GM18499 (cell line): ENCODE results near the gene HPRT1.

Source experiments
- ATAC-seq: cut with Tn5 transposase; IDR thresholded peaks from one replicate; pipeline ENCODE4 v1.9.1; 2021; ENCODE audit warnings: moderate number of reproducible peaks; ENCODE audit not compliant: insufficient read depth, unreplicated experiment

Gene HPRT1

DNA sequence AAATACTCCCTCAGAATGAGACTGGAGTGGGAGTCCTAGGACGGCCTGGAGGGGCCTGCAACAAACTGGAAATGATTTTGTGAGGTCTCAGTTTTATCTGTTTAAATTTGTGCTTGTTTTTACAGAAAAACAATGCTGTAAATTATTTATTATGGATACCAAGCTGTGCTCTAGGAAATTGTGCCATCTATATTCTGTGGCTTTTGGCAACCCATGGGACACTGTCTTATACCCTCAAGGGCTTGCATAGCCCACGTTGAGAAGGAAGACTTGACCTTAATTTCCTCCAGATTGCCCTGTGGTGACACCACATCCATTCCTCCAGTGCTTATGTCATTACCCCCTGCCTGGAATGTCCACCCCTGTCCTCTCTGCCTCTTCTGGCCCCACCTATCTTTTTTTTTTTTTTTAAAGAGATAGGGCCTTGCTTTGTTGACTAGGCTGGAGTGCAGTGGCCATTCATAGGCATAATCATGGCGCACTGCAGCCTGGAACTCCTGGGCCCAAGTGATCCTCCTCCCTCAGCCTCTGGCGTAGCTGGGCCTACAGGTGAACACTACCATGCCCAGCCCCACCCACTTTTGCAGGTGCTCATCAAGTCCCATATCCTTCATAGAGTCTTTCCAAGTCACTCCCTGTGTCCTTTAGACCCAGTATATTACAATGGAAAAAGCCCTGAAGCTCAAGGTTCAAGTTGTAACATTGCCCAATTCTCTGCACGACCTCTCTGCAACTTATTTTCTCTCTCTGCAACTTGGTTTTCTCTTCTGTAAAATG is 77.4 kb downstream of the HPRT1 start:
- no peak for ATAC-seq

DNA sequence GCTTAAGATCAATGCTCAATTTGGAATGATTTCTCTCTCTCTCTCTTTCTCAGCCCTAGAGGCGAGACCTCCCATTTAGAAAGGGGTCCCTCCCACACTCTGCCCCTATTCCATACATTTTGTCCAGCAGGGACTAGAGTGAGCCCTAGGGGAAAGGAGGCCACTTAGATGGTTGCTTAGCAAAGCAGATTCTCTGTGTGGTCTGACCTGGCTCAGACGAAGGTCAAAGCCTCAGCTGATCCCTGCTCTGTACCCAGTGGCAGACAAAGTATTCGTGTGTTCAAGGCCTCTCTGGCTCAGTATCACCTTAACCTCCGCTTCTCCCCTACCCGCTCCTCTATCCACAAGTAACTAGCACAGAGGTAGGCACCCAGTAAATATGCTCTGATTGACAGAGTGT is 78.4 kb downstream of the HPRT1 start:
- no peak for ATAC-seq

DNA sequence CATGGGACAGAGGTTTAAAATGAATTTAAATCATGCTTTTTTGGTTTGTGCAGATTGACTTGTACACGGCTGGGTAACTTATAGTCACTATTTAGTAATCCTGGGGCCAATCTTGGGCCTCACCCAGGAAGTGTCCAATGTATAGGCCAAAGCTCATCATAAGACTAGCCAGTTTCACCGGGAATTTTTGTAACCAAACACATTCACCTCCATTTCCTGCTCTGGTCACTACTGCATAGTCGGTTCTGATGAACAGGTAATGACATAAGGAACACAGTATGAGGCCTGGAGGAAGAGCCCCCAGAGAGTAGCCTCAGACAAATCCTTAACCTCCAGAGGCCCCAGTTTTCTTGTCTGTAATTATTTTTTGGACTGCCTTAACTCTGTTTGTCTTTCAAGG is 81.9 kb downstream of the HPRT1 start:
- ATAC-seq = no peak

DNA sequence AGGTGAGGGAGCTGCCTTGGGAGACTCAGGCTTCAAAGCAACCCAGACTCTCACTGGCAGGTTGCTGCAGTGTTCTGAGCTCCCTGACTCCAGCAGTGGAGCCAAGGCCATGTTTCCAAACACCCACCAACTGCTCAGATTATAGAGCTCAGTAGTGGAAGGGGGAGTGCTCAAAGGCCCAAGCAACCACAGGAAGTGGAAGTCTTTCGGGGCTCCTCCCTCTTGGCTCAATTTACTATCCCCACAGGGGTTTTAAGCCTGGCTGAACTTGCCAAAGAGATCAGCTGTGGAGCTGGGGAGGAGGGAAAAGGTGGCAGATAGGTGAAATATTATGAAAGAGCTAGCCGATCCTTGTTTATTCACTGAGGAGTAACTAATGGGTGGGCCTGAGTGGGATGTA is 82.5 kb downstream of the HPRT1 start:
- ATAC-seq = no peak

DNA sequence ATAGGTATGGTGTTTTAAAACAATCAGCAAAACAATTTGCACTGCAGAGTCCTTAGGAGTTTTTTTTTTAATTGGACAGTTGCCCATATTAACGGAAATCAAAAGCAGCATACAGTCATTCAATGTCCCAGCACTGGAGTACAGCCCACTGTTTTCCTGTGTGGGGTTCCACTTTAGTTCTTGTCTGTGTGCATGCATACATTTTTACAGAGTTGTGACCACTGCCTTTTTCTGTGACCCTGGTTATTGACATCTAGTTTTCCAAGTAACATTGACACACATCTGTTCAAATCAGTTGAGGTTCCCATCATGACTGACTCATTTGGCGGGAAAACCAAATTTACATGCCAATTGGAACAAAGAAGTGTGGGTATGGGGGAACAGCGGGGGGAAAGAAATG is 83.3 kb downstream of the HPRT1 start:
- ATAC-seq = no peak

DNA sequence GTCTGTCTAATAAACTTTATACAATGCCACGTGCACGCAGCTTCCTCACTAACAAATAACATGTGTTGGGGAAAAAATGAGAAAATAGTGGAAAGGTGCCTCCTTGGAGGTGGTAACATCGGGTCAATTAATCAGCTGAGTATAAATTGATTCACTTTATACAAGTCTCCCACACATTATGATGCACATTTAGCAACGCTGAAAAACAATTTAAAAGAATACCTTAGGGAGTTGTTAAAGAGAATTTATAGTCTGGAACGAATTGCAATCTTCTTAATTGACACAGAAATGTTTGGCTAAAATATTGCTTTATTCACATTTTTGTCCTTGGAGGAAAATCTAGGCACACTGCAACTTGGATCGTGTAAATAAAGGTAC is 84.2 kb downstream of the HPRT1 start:
- no peak for ATAC-seq

DNA sequence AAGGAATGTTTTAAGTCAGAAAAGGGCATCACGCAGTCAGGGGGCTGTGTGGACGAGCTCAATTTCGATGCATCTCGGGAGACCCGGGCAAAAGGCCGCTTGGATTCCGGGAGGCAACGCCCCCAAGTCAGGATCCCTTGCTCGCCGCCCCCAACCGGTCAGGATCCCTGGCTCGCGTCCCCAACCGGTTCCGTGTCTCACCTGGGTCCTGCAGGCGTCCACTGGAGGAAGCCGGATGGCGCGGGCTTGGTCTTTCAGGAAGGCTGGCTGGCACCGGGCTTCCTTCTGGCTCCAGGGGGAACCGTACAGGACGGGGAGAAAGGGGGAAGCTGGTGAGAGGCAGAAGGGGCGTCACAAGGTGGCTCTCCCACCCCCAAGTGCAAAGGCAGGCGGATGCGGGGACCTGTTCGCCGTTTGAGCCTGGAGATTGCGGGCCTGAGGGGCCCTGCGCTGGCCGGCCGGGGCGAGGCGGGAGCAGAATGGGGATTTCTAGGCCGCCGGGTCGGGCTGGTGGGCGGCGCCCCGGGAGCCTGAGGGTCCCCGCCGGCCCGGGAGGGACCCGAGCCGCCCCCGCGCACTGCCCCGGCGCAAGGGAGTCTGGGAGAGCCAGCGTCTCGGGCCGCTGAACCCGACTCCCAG is 84.7 kb downstream of the HPRT1 start:
- no peak for ATAC-seq

DNA sequence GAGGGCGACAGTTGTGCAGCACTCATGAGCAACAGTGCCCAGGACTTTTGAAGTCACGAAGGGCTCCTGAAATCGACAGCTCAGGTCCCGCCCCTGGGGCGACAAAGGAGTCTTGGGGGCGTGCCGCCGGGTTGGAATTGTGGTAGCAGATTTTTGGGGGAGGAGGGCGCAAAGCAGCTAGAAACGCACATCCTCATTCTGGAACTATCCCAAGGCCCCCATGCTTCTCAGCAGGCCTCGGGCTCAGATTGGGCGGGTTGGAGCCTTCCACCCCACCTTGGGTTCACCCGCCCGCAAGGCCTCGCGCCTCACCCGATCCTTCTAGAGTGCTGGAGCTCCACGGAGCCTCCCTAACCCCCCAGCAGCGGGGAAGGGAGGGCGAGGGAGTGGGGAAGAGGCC is 85.5 kb downstream of the HPRT1 start:
- no peak for ATAC-seq

DNA sequence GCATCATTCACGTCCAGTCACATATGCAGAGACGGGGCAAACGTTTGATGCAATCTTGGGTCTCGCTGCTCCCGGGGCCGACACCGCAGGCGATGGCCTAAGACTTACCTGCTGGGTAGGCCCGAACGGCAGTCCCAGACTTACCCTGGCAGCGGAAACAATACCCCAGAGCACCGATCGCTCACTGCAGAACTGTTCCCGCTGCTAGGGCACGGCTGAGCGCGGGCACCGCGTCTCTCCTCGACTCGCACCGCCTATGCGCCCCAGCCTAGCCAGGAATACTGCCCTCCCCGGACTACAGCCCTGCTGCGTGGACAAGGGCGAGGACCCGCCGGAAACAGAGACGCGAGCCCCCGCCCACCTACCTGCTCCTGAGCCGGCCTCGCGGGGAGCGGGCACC is 86.2 kb downstream of the HPRT1 start:
- no peak for ATAC-seq

DNA sequence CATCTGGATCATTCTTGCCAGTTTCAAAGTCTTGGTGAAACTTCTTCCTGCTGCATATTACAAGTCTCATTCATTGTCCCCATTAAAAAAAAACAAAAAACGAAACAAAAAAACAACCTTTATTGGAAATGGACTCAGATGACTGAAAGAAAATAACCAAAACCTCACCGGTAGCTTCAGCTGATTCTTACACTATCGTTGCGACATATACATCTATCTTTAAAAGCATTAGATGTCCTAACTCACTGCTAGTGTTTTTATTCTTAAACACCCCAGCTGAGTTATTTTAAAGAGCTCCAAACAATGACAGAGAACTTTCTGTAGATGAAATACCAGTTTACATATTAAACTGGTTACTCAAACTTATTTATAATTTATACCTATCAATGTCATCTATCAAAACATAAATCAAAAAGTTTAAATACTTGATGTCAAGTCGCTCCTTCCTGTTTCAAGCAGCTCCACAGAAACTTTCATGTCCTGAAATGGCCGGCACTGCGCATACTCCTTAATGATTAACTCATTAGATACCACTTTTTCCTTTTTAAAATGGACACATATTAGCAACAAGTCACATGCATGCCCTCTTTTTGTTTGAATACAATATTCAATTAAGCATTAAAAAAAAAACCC is 87.2 kb downstream of the HPRT1 start:
- no peak for ATAC-seq

DNA sequence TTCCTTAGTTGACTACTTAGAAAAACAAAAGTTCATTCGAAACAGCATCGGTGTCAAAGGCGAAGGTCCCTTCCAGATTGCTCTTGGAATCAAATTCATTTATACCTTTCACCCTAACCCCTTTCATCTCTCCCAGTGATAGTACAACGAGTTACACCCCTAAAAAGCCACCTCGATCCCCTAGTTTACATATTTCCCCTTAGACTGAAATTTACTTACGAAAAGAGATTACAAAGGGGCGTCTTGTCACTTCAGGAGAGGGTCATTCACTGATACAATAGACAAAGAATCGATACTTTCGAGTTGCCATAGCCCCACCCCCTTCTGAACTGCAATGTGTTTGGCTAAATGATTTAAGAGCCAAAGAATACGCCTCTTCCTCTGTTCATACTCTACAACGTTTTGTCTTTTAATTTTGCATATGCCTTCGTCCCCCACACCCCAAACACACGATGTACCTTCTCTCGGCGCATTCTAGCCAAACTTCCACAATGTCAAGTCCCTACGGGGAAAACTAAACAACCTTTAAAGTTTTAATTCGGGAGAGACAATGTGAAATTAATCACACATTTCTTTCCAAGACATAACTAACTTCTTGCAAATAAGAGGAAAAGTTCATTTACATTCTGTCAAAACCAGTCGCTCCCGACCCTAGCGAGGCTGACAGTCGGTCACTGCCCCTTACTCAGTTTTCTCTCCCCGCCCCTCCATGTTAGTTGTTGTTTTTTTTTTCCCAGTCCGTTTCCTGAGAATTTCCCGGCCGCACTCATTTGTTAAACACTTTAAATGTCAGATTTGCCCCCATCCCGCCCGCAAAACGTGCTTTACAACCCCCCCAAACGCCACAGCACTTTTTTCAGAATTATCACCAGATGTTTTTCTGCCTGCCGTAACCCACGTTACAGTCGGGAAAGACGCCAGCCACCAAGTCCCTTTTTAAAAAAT is 88.6 kb downstream of the HPRT1 start:
- no peak for ATAC-seq
